Measurements from ENCODE around the gene KCTD14.

The KCTD14 gene

GRCh38 chr11:77966338-77966737, 56.7 kb downstream of the KCTD14 start:
- DNase-seq, result no peak
- H3K9ac ChIP-seq (ENCODE audit: low read length), result no peak overlapping the region
- no peak overlapping the region for H3K4me2 ChIP-seq (ENCODE audit: low read depth, low read length)
- H3K4me1 ChIP-seq (ENCODE audit: low read length), result 0 out of 2 replicates have a peak, but pooled peaks cover 4% of the 10 kb centered on the region
- no peaks in the 10 kb centered on the region for H3K9me2 ChIP-seq (replicated peaks; ENCODE audit: insufficient read depth, low read length)
- no peak overlapping the region for H3K27ac ChIP-seq (ENCODE audit: low read length)
- no peaks in the 10 kb centered on the region for H3K79me2 ChIP-seq (ENCODE audit: low read length)
- no peaks in the 10 kb centered on the region for H3K36me3 ChIP-seq (replicated peaks; ENCODE audit: insufficient read depth, low read length)
- no peaks in the 10 kb centered on the region for H4K20me1 ChIP-seq (ENCODE audit: insufficient read depth, low read length)
- no peaks in the 10 kb centered on the region for H3F3A ChIP-seq (ENCODE audit: insufficient read depth, low read length)
- no peak for TF ChIP-seq EZH2 (optimal IDR thresholded peaks at IDR 0.05; ENCODE audit: low read depth, low read length)
- TF ChIP-seq, protein P1, sequence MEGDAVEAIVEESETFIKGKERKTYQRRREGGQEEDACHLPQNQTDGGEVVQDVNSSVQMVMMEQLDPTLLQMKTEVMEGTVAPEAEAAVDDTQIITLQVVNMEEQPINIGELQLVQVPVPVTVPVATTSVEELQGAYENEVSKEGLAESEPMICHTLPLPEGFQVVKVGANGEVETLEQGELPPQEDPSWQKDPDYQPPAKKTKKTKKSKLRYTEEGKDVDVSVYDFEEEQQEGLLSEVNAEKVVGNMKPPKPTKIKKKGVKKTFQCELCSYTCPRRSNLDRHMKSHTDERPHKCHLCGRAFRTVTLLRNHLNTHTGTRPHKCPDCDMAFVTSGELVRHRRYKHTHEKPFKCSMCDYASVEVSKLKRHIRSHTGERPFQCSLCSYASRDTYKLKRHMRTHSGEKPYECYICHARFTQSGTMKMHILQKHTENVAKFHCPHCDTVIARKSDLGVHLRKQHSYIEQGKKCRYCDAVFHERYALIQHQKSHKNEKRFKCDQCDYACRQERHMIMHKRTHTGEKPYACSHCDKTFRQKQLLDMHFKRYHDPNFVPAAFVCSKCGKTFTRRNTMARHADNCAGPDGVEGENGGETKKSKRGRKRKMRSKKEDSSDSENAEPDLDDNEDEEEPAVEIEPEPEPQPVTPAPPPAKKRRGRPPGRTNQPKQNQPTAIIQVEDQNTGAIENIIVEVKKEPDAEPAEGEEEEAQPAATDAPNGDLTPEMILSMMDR (IDR thresholded peaks at IDR 0.05; ENCODE audit: low read length), result no peak
- no peak for TF ChIP-seq EZH2phosphoT487 (IDR thresholded peaks at IDR 0.05; ENCODE audit: low read length)
- no peaks in the 10 kb centered on the region for H3K9me3 ChIP-seq (replicated peaks; ENCODE audit: insufficient read depth, low read length)
- no peaks in the 10 kb centered on the region for H3K27me3 ChIP-seq (replicated peaks; ENCODE audit: insufficient read depth, low read length)
- no peak overlapping the region for H2AFZ ChIP-seq (ENCODE audit: low read length)
- H3K4me3 ChIP-seq (ENCODE audit: low read length), result no peak overlapping the region

Data from MM.1S (cell line).